Upper lobe of left lung (tissue), 4 donors: Measurements from ENCODE around the gene NPDC1.

ENCODE experiments used
- EP300 ChIP-seq, 4 donors: sonication (generic); formaldehyde crosslinking; IDR thresholded peaks; one replicate each; pipeline ENCODE4 v1.5.1; 2017; ENCODE audit warnings: antibody characterized with exemption in 4 of 4, control low read depth in 2 of 4
- POLR2A ChIP-seq, 4 donors: fragments of 450-650 bp; IDR thresholded peaks; one replicate each; pipeline ENCODE4 v1.5.1; 2016 to 2017; ENCODE audit warnings: antibody characterized with exemption in 4 of 4, mild to moderate bottlenecking in 2 of 4

- TF ChIP-seq EP300 (IDR thresholded peaks at IDR 0.05) = no peak
- TF ChIP-seq POLR2A (IDR thresholded peaks at IDR 0.05) = no peak
These were observed 2.9 kb downstream of the NPDC1 start for GRCh38 chr9:137042751-137043727.
